ENCODE results near the gene CHST1.

DNA sequence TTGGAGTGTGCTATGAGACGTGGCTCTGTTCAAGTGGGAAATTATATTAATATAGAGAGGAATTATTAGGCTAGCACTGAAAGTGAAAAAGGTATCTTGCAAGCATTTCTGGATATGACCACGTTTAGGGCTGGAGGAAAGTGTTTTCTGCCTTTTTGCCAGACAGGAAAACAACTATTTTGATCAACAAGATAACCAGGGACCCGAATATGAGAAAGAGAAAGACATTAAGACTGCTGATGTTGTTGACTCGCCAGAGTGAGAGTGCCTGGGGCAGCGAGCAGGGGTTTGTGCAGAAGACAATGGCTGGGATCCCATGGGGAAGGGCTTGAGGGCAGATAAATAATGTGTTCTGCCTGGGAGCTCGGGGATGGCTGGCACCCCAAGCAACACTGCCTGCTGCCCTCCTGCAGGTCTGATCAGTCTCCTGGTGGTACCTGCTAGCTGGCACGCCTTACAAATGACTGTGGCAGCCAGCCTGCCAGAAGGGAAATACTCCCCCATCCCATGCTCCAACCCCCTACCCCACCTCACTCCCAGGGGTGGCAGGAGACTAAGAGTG is 23.1 kb upstream of the CHST1 start:
- peak; percentile 76 for TF ChIP-seq GATA2 (IDR thresholded peaks at IDR 0.05; ENCODE audit: low read depth, low read length)
- 0 out of 2 replicates have a peak, but pooled peaks have one; percentile 25 for TF ChIP-seq GATA3 (IDR thresholded peaks at IDR 0.05; ENCODE audit: low read depth, low read length)
